Activated T-cell treated with anti-CD3 and anti-CD28 coated beads, Interleukin-2, amount 50 U/mL, for 4 hours (primary cell): ENCODE measurements around the gene MTG1. TPM values are rescaled to one million over a fixed set of nuclear protein-coding genes. Genes with fewer than 3 reads are reported as not detected.

Source experiments
- ATAC-seq, 2 donors: fragments of 200-7000 bp; cut with Tn5 transposase; one replicate each; pipeline ENCODE4 v1.10.0; 2021
- DNase-seq: peaks from one replicate; pipeline ENCODE4 v3.0.0-alpha.2; 2020
- H3K27me3 Mint-ChIP-seq: one replicate; pipeline ENCODE4 v1.8.0; 2021; ENCODE audit warnings: low read depth, mixed read lengths
- H3K36me3 Mint-ChIP-seq: one replicate; pipeline ENCODE4 v1.8.0; 2022; ENCODE audit warnings: mixed read lengths; ENCODE audit not compliant: insufficient read depth
- H3K4me1 Mint-ChIP-seq: one replicate; pipeline ENCODE4 v1.8.0; 2021; ENCODE audit warnings: low read depth, mixed read lengths
- H3K4me3 Mint-ChIP-seq: one replicate; pipeline ENCODE4 v1.8.0; 2021; ENCODE audit warnings: mild to moderate bottlenecking, moderate library complexity, mixed read lengths
- H3K9me3 Mint-ChIP-seq: one replicate; pipeline ENCODE4 v1.8.0; 2021; ENCODE audit warnings: mixed read lengths
- total RNA-seq, 3 donors: library from RNA; stranded (reverse); gene quantifications; one replicate each; pipeline ENCODE4 v1.2.1, GENCODE V29; 2021

MTG1 gene
- total RNA-seq, 3 donors from 2014 or later, result 60.3 to 68.1 (median 67.1) TPM

GRCh38 chr10:133355991-133356390 lies 38.0 kb upstream of the MTG1 start:
- peaks cover 3% of the 10 kb centered on the region for H3K36me3 Mint-ChIP-seq
- DNase-seq, result no peak
- ATAC-seq, result no peak
- H3K9me3 Mint-ChIP-seq, result no peaks in the 10 kb centered on the region
- H3K27me3 Mint-ChIP-seq, result no peaks in the 10 kb centered on the region
- H3K4me3 Mint-ChIP-seq, result peak overlapping the region; percentile 67
- H3K4me1 Mint-ChIP-seq, result peaks cover 3% of the 10 kb centered on the region

GRCh38 chr10:133356549-133357284 lies 37.2 kb upstream of the MTG1 start:
- no peak for ATAC-seq
- no peak for DNase-seq
- Mint-ChIP-seq H3K36me3 (peaks cover 3% of the 10 kb centered on the region), H3K4me3 (peak overlapping the region; percentile 81), H3K27me3 (no peaks in the 10 kb centered on the region), H3K9me3 (no peaks in the 10 kb centered on the region), H3K4me1 (peaks cover 7% of the 10 kb centered on the region)

- H3K4me3 Mint-ChIP-seq, result peak within 1 kb of the TSS; percentile 81
- H3K36me3 Mint-ChIP-seq, result peaks cover 10% of the 10 kb centered on the region
- ATAC-seq (peak; percentile 85 to 87), DNase-seq (peak; percentile 60)
- H3K9me3 Mint-ChIP-seq, result no peaks in the 10 kb centered on the region
- no peaks in the 10 kb centered on the region for H3K27me3 Mint-ChIP-seq
- peaks cover 10% of the 10 kb centered on the region for H3K4me1 Mint-ChIP-seq
Observed at GRCh38 chr10:133357285-133358161, 36.4 kb upstream of the MTG1 start, which contains the start of gene FUOM. Gene FUOM, minus strand, starts transcription at chr10:133358019. Its CDS starts 12 bp downstream, at chr10:133358007.

- H3K4me1 Mint-ChIP-seq, result peaks cover 10% of the 10 kb centered on the region
Observed at GRCh38 chr10:133358162-133358924, 35.6 kb upstream of the MTG1 start.

GRCh38 chr10:133358925-133359310 lies 35.0 kb upstream of the MTG1 start:
- Mint-ChIP-seq H3K9me3 (no peaks in the 10 kb centered on the region), H3K27me3 (no peaks in the 10 kb centered on the region), H3K4me3 (no peak overlapping the region), H3K4me1 (peaks cover 10% of the 10 kb centered on the region), H3K36me3 (peaks cover 10% of the 10 kb centered on the region)
- no peak for ATAC-seq
- DNase-seq, result no peak

More at GRCh38 chr10:133358162-133358924, 35.6 kb upstream of the MTG1 start:
- Mint-ChIP-seq H3K4me3 (no peak overlapping the region), H3K27me3 (no peaks in the 10 kb centered on the region), H3K36me3 (peaks cover 10% of the 10 kb centered on the region), H3K9me3 (no peaks in the 10 kb centered on the region)
- ATAC-seq, result peak in 1 of 2 donors; percentile 7
- no peak for DNase-seq

GRCh38 chr10:133359554-133359971 lies 34.4 kb upstream of the MTG1 start:
- H3K36me3 Mint-ChIP-seq, result peaks cover 10% of the 10 kb centered on the region
- H3K9me3 Mint-ChIP-seq, result no peaks in the 10 kb centered on the region
- no peak for ATAC-seq
- H3K4me3 Mint-ChIP-seq, result no peak overlapping the region
- peaks cover 10% of the 10 kb centered on the region for H3K4me1 Mint-ChIP-seq
- no peaks in the 10 kb centered on the region for H3K27me3 Mint-ChIP-seq
- peak; percentile 28 for DNase-seq

GRCh38 chr10:133359972-133360610 lies 33.9 kb upstream of the MTG1 start:
- Mint-ChIP-seq H3K4me1 (peaks cover 10% of the 10 kb centered on the region), H3K27me3 (no peaks in the 10 kb centered on the region), H3K9me3 (no peaks in the 10 kb centered on the region), H3K36me3 (peaks cover 10% of the 10 kb centered on the region), H3K4me3 (no peak overlapping the region)
- DNase-seq (no peak), ATAC-seq (no peak)

GRCh38 chr10:133361227-133361626 lies 32.7 kb upstream of the MTG1 start:
- no peaks in the 10 kb centered on the region for H3K9me3 Mint-ChIP-seq
- no peak overlapping the region for H3K4me3 Mint-ChIP-seq
- H3K4me1 Mint-ChIP-seq, result peaks cover 7% of the 10 kb centered on the region
- peaks cover 7% of the 10 kb centered on the region for H3K36me3 Mint-ChIP-seq
- no peak for DNase-seq
- ATAC-seq, result no peak
- no peaks in the 10 kb centered on the region for H3K27me3 Mint-ChIP-seq

GRCh38 chr10:133361773-133362441 lies 32.0 kb upstream of the MTG1 start:
- Mint-ChIP-seq H3K27me3 (no peaks in the 10 kb centered on the region), H3K4me1 (peaks cover 7% of the 10 kb centered on the region), H3K4me3 (no peak overlapping the region), H3K9me3 (no peaks in the 10 kb centered on the region), H3K36me3 (peaks cover 7% of the 10 kb centered on the region)
- DNase-seq (no peak), ATAC-seq (no peak)

- H3K4me1 Mint-ChIP-seq, result peaks cover 7% of the 10 kb centered on the region
- H3K9me3 Mint-ChIP-seq, result no peaks in the 10 kb centered on the region
- DNase-seq (no peak), ATAC-seq (no peak)
- H3K36me3 Mint-ChIP-seq, result peaks cover 7% of the 10 kb centered on the region
- no peak overlapping the region for H3K4me3 Mint-ChIP-seq
- no peaks in the 10 kb centered on the region for H3K27me3 Mint-ChIP-seq
Observed at GRCh38 chr10:133362846-133363245, 31.1 kb upstream of the MTG1 start.

- no peaks in the 10 kb centered on the region for H3K27me3 Mint-ChIP-seq
- peaks cover 7% of the 10 kb centered on the region for H3K4me1 Mint-ChIP-seq
- no peak overlapping the region for H3K4me3 Mint-ChIP-seq
- ATAC-seq (no peak), DNase-seq (no peak)
- peaks cover 12% of the 10 kb centered on the region for H3K36me3 Mint-ChIP-seq
- H3K9me3 Mint-ChIP-seq, result no peaks in the 10 kb centered on the region
Observed at GRCh38 chr10:133364645-133365431, 29.1 kb upstream of the MTG1 start.

- H3K4me3 Mint-ChIP-seq, result no peak overlapping the region
- H3K27me3 Mint-ChIP-seq, result no peaks in the 10 kb centered on the region
- no peak for ATAC-seq
- no peak for DNase-seq
- H3K4me1 Mint-ChIP-seq, result peaks cover 7% of the 10 kb centered on the region
- H3K9me3 Mint-ChIP-seq, result no peaks in the 10 kb centered on the region
- H3K36me3 Mint-ChIP-seq, result peaks cover 18% of the 10 kb centered on the region
Observed at GRCh38 chr10:133365461-133366129, 28.4 kb upstream of the MTG1 start.
